Transverse colon (tissue), 4 donors: Measurements from ENCODE around the gene RPL29. TPM values are rescaled to one million over a fixed set of nuclear protein-coding genes. Genes with fewer than 3 reads are reported as not detected.

Source experiments
- DNase-seq: peaks from one replicate; pipeline ENCODE4 v3.0.0-alpha.2; 2019
- H3K27ac ChIP-seq, 4 donors: fragments of 200-600 bp; sonication (generic); 2 replicates each; pipeline ENCODE4 v1.5.1; 2016 to 2018; ENCODE audit warnings: inconsistent platforms in 4 of 4
- H3K27me3 ChIP-seq: fragments of 200-600 bp; sonication (generic); 2 replicates; pipeline ENCODE4 v1.5.1; 2017; ENCODE audit warnings: inconsistent platforms
- H3K36me3 ChIP-seq, 4 donors: fragments of 200-600 bp; sonication (generic); 2 replicates each; pipeline ENCODE4 v1.5.1; 2017 to 2019; ENCODE audit warnings: inconsistent platforms in 4 of 4
- H3K4me1 ChIP-seq, 4 donors: fragments of 200-600 bp; sonication (generic); 2 replicates each; pipeline ENCODE4 v1.5.1; 2017 to 2020; ENCODE audit warnings: inconsistent platforms in 4 of 4
- H3K4me3 ChIP-seq, 4 donors: fragments of 200-600 bp; sonication (generic); 1 replicate in 1 of 4; 2 replicates in 3 of 4; pipeline versions ENCODE4 v1.5.1 to v1.6.1; 2017 to 2019; ENCODE audit warnings: inconsistent platforms in 4 of 4
- H3K9me3 ChIP-seq, 2 donors: fragments of 200-600 bp; sonication (generic); 2 replicates each; pipeline ENCODE4 v1.5.1; 2017 to 2019; ENCODE audit warnings: inconsistent platforms in 2 of 2
- EP300 ChIP-seq: sonication (generic); formaldehyde crosslinking; IDR thresholded peaks from one replicate; pipeline ENCODE4 v1.6.1; 2017; ENCODE audit warnings: antibody characterized with exemption, low read depth
- POLR2A ChIP-seq: fragments of 450-650 bp; IDR thresholded peaks from one replicate; pipeline ENCODE4 v1.6.1; 2016; ENCODE audit warnings: antibody characterized with exemption, mild to moderate bottlenecking, moderate library complexity
- POLR2AphosphoS5 ChIP-seq, 3 donors: sonication (generic); formaldehyde crosslinking; IDR thresholded peaks; one replicate each; pipeline ENCODE4 v1.6.1; 2016; ENCODE audit warnings: antibody characterized with exemption in 3 of 3
- WGBS, 2 donors: methylation state at CpG; one replicate each; pipeline ENCODE4 v1.1.5; 2018; ENCODE audit warnings: low coverage in 1 of 2; 5-methylcytosine and 5-hydroxymethylcytosine counted together
- in situ Hi-C, 4 donors: fragments of 200-750 bp; cut with MboI; loops; one replicate each; pipeline versions ENCODE4 v1.15.0 to v1.15.1; 2017; ENCODE audit warnings: low sequenced_read_pairs in 3 of 4, low pct_ligation_motif_present in 1 of 4, low pct_unique_long_range_greater_than_20kb in 1 of 4
- intact Hi-C: fragments of 100-400 bp; cut with DNase I; formaldehyde crosslinking; loops from one replicate; pipeline ENCODE4 v1.15.1; 2023; ENCODE audit warnings: low total_unique reads
- total RNA-seq, 4 donors: library from RNA; depleted of rRNA; stranded (reverse); fragments of >200 nt; gene quantifications; one replicate each; pipeline ENCODE4 v1.1.0, GENCODE V29; 2016
- TF ChIP-seq, protein P1 (sequence below), 5 experiments: fragments of 200-600 bp in 3 of 5; fragments of 450-650 bp in 2 of 5; sonication (generic) in 3 of 5; IDR thresholded peaks; 1 replicate in 2 of 5; 2 replicates in 3 of 5; pipeline ENCODE4 v1.5.1; 2016 to 2017; ENCODE audit warnings: antibody characterized with exemption in 5 of 5, inconsistent platforms in 3 of 5, mild to moderate bottlenecking in 2 of 5, moderate library complexity in 1 of 5

Gene RPL29
- total RNA-seq, 4 donors from 2014 or later = 366 to 1,281 (median 746) TPM

DNA sequence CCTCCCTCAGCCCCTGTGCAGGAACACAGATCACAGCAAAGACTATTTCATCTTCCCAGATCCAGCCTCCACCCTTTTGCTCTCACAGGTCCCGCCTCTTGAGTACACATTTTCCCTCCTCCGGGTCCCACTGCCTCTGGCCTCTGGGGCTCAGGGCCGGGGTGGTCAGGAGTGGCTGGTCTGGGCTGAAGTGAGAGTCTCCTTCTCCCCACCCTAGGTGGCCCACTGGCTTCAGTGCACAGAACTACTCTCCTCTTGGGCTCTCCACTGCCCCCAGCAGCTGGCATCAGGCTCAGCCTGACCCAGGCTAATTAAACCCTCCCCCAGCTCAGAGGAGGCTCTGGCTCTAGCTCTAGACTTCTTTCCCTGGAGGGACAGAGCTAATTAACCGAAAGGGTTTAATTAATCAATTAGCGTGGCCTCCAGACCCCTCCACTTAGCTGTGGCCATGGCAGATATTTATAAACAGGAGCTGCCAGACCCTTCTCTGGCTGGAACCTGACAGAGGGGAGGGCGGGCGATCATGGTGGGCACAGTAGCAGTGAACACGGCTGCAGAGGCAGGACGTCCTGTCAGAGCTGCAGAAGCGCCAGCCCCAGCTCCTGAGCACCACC, 45.5 kb upstream of the RPL29 start:
- Histone ChIP-seq H3K9me3 (no peaks in the 10 kb centered on the region), H3K36me3 (no peaks in the 10 kb centered on the region), H3K27ac (no peak overlapping the region), H3K4me3 (no peak overlapping the region), H3K27me3 (no peaks in the 10 kb centered on the region), H3K4me1 (no peaks in the 10 kb centered on the region)
- intact Hi-C loops (no loop called here), in situ Hi-C loops (no loop called here)
- WGBS, 2 donors = 75% methylated on average over 10 of the region's 10 CpGs; no CpG with 5 or more reads in 1 of the 2 donors
- TF ChIP-seq, protein P1, sequence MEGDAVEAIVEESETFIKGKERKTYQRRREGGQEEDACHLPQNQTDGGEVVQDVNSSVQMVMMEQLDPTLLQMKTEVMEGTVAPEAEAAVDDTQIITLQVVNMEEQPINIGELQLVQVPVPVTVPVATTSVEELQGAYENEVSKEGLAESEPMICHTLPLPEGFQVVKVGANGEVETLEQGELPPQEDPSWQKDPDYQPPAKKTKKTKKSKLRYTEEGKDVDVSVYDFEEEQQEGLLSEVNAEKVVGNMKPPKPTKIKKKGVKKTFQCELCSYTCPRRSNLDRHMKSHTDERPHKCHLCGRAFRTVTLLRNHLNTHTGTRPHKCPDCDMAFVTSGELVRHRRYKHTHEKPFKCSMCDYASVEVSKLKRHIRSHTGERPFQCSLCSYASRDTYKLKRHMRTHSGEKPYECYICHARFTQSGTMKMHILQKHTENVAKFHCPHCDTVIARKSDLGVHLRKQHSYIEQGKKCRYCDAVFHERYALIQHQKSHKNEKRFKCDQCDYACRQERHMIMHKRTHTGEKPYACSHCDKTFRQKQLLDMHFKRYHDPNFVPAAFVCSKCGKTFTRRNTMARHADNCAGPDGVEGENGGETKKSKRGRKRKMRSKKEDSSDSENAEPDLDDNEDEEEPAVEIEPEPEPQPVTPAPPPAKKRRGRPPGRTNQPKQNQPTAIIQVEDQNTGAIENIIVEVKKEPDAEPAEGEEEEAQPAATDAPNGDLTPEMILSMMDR (IDR thresholded peaks at IDR 0.05) = no peak
- TF ChIP-seq POLR2AphosphoS5 (IDR thresholded peaks at IDR 0.05) (no peak), POLR2A (no peak), EP300 (no peak)
- no peak for DNase-seq

DNA sequence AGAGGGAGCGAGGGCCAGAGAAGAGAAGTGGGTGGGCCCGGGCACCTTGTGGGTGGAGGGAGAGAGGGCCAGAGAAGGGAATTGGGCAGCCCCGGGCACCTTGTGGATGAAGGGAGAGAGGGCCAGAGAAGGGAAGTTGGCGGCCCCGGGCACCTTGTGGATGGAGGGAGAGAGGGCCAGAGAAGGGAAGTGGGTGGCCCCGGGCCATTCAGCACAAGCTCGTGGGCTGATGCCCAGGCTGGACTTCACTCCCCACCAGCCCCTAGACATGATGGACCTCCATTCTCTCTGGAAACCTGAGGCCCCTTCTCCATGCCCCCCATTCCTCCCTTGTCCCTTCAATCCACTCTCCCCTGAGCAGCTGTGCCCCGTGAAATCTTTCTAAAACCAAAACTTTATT, 44.9 kb upstream of the RPL29 start:
- no peaks in the 10 kb centered on the region for H3K4me1 ChIP-seq
- TF ChIP-seq, protein P1 (IDR thresholded peaks at IDR 0.05) = no peak
- no peak for TF ChIP-seq EP300
- WGBS, 2 donors = 82 to 90% methylated on average over 2 to 8 of the region's 8 CpGs
- DNase-seq = no peak
- in situ Hi-C loops (no loop called here), intact Hi-C loops (no loop called here)
- no peaks in the 10 kb centered on the region for H3K36me3 ChIP-seq
- no peak overlapping the region for H3K4me3 ChIP-seq
- no peak overlapping the region for H3K27ac ChIP-seq
- no peaks in the 10 kb centered on the region for H3K9me3 ChIP-seq
- H3K27me3 ChIP-seq = no peaks in the 10 kb centered on the region

DNA sequence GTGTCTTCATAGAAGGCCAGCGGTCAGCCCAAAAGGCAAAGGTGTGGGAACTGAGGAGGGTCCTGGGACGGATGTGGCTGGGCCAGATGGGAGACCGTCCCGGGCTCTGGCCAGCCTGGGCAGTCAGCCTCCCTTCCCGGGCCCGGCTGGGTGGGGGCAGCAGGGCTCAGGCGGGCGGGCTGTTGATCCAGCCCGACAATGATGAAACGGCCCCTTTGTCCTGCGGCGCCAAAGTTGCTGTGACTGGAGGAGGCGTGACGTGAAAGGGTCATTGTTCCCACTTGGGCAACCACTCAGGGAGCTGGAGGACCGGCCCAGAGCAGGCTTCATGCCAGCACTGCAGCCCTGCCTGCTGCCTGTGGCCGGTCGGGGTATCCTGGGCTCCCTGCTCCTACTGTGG, 44.2 kb upstream of the RPL29 start:
- no peak for TF ChIP-seq POLR2A
- TF ChIP-seq, protein P1 (IDR thresholded peaks at IDR 0.05) = no peak
- no peak for TF ChIP-seq EP300
- no peak for TF ChIP-seq POLR2AphosphoS5 (IDR thresholded peaks at IDR 0.05)
- DNase-seq = no peak
- Histone ChIP-seq H3K27me3 (no peaks in the 10 kb centered on the region), H3K9me3 (no peaks in the 10 kb centered on the region), H3K36me3 (no peaks in the 10 kb centered on the region), H3K4me1 (no peaks in the 10 kb centered on the region), H3K4me3 (no peak overlapping the region), H3K27ac (no peak overlapping the region)
- intact Hi-C loops (no loop called here), in situ Hi-C loops (no loop called here)
- WGBS, 2 donors = 45 to 60% methylated on average over 1 to 17 of the region's 17 CpGs

DNA sequence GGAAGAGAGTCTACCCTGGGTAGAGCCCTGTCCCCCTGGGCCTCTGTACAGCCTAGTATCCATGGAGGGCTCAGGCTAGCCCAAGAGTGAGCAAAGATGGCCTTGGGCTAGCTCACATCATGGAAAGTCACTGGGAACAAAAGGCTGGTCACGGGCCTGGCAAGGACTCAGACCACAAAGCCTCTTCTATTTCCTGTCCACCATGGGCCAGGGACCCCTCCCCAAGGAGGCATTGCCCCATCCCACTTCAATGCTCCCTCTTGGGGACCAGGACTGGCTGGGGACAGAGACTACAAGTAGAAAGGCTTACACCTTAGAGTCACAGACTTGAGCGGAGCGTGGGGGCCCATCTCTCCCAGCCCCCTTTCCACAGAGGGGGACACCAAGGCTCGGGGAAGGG, 43.7 kb upstream of the RPL29 start:
- no peak overlapping the region for H3K4me3 ChIP-seq

More for the DNA sequence above, 43.7 kb upstream of the RPL29 start:
- TF ChIP-seq, protein P1 (IDR thresholded peaks at IDR 0.05) = no peak
- no peak for TF ChIP-seq EP300
- no peak for TF ChIP-seq POLR2A
- no peak for TF ChIP-seq POLR2AphosphoS5 (IDR thresholded peaks at IDR 0.05)
- Histone ChIP-seq H3K27me3 (no peaks in the 10 kb centered on the region), H3K36me3 (no peaks in the 10 kb centered on the region), H3K27ac (no peak overlapping the region), H3K4me1 (no peaks in the 10 kb centered on the region), H3K9me3 (no peaks in the 10 kb centered on the region)
- intact Hi-C loops = no loop called here
- DNase-seq = no peak
- 87% methylated on average over 4 of the region's 4 CpGs; no CpG with 5 or more reads in 1 of the 2 donors for WGBS, 2 donors
- in situ Hi-C loops = no loop called here
